Activated T-cell treated with anti-CD3 and anti-CD28 coated beads, Interleukin-2, amount 50 U/mL, for 4 hours (primary cell): ENCODE data around the gene KIFAP3. TPM values are rescaled to one million over a fixed set of nuclear protein-coding genes. Genes with fewer than 3 reads are reported as not detected.

Experiments used
- total RNA-seq, 3 donors: library from RNA; stranded (reverse); gene quantifications; one replicate each; pipeline ENCODE4 v1.2.1, GENCODE V29; 2021

Gene KIFAP3
- total RNA-seq, 3 donors from 2014 or later = 8.4 to 10.1 (median 9.1) TPM

Other genes starting within 250 kb of the KIFAP3 start
- gene SCYL3, start 180.8 kb downstream of the KIFAP3 start, total RNA-seq = 1 to 10 TPM; 7.6 to 7.8 (median 7.7) TPM
- not detected for gene NTMT2, start 71.3 kb upstream of the KIFAP3 start, total RNA-seq